Loucy (cell line): ENCODE results near the gene KCNJ15.

Experiments used
- H2AFZ ChIP-seq: fragments of 200-600 bp; sonication (generic); 2 replicates; pipeline ENCODE4 v1.6.0; 2016; ENCODE audit warnings: antibody characterized with exemption, mild to moderate bottlenecking, low read length, moderate library complexity
- H3F3A ChIP-seq: fragments of 200-600 bp; 2 replicates; pipeline ENCODE4 v1.6.0; 2016; ENCODE audit warnings: antibody characterized with exemption, low read depth, mild to moderate bottlenecking
- H3K27me3 ChIP-seq: fragments of 200-600 bp; sonication (generic); 2 replicates; pipeline ENCODE4 v1.6.1; 2014; ENCODE audit warnings: low read length, mild to moderate bottlenecking; ENCODE audit not compliant: insufficient read depth, poor library complexity, severe bottlenecking
- H3K36me3 ChIP-seq: fragments of 200-600 bp; sonication (generic); 2 replicates; pipeline ENCODE4 v1.6.1; 2016; ENCODE audit warnings: low read length; ENCODE audit not compliant: insufficient read depth
- H3K4me1 ChIP-seq: fragments of 200-600 bp; sonication (generic); 2 replicates; pipeline ENCODE4 v1.5.1; 2014; ENCODE audit warnings: low read length, mild to moderate bottlenecking; ENCODE audit not compliant: insufficient read depth, poor library complexity, severe bottlenecking
- H3K4me2 ChIP-seq: fragments of 200-600 bp; sonication (generic); 2 replicates; pipeline ENCODE4 v1.6.0; 2014; ENCODE audit warnings: antibody characterized with exemption, low read length, low read depth, mild to moderate bottlenecking; ENCODE audit not compliant: poor library complexity, severe bottlenecking
- H3K4me3 ChIP-seq: fragments of 200-600 bp; sonication (generic); 2 replicates; pipeline ENCODE4 v1.5.1; 2014; ENCODE audit warnings: low read length, mild to moderate bottlenecking, mixed read lengths; ENCODE audit not compliant: poor library complexity, severe bottlenecking
- H3K79me2 ChIP-seq: fragments of 200-600 bp; sonication (generic); 2 replicates; pipeline ENCODE4 v1.6.1; 2014; ENCODE audit warnings: low read length; ENCODE audit not compliant: insufficient read depth
- H3K9ac ChIP-seq: fragments of 200-600 bp; sonication (generic); 2 replicates; pipeline ENCODE4 v1.6.0; 2014; ENCODE audit warnings: mild to moderate bottlenecking, low read depth, low read length, moderate library complexity; ENCODE audit not compliant: poor library complexity, severe bottlenecking
- H3K9me2 ChIP-seq: fragments of 200-600 bp; sonication (generic); replicated peaks from 2 replicates; pipeline ENCODE4 v1.6.1; 2016; ENCODE audit warnings: low read depth, low read length, mixed read lengths
- H3K9me3 ChIP-seq: fragments of 200-600 bp; sonication (generic); 2 replicates; pipeline ENCODE4 v1.6.1; 2014; ENCODE audit warnings: mild to moderate bottlenecking, antibody characterized with exemption, low read length, low read depth; ENCODE audit not compliant: insufficient read depth
- H4K20me1 ChIP-seq: fragments of 200-600 bp; sonication (generic); 2 replicates; pipeline ENCODE4 v1.6.0; 2014; ENCODE audit warnings: antibody characterized with exemption, low read length, mild to moderate bottlenecking; ENCODE audit not compliant: insufficient read depth, poor library complexity, severe bottlenecking
- CTCF ChIP-seq: fragments of 200-600 bp; sonication (generic); conservative IDR thresholded peaks from 2 replicates; pipeline ENCODE4 v1.5.1; 2014; ENCODE audit warnings: mild to moderate bottlenecking, antibody characterized with exemption, low read length
- EZH2phosphoT487 ChIP-seq: fragments of 200-600 bp; IDR thresholded peaks from 2 replicates; pipeline ENCODE4 v1.6.1; 2018; ENCODE audit warnings: antibody characterized with exemption, mild to moderate bottlenecking, moderate library complexity, borderline replicate concordance

Gene KCNJ15

GRCh38 chr21:38326429-38326828, 69.6 kb downstream of the KCNJ15 start:
- H4K20me1 ChIP-seq: no peaks in the 10 kb centered on the region
- H3K4me3 ChIP-seq: no peak overlapping the region
- H3K9me3 ChIP-seq: no peaks in the 10 kb centered on the region
- H3K36me3 ChIP-seq: no peaks in the 10 kb centered on the region
- no peaks in the 10 kb centered on the region for H3F3A ChIP-seq
- no peak overlapping the region for H2AFZ ChIP-seq
- H3K9ac ChIP-seq: no peak overlapping the region
- no peaks in the 10 kb centered on the region for H3K27me3 ChIP-seq
- no peak for TF ChIP-seq EZH2phosphoT487
- no peak for TF ChIP-seq CTCF
- H3K9me2 ChIP-seq: no peaks in the 10 kb centered on the region
- no peaks in the 10 kb centered on the region for H3K79me2 ChIP-seq
- no peak overlapping the region for H3K4me2 ChIP-seq
- peaks cover 22% of the 10 kb centered on the region for H3K4me1 ChIP-seq

- Histone ChIP-seq H3K27me3 (no peaks in the 10 kb centered on the region), H3K9me3 (no peaks in the 10 kb centered on the region), H3K36me3 (no peaks in the 10 kb centered on the region), H4K20me1 (no peaks in the 10 kb centered on the region), H3K4me3 (no peak overlapping the region), H3F3A (no peaks in the 10 kb centered on the region), H3K79me2 (no peaks in the 10 kb centered on the region), H3K4me2 (no peak overlapping the region), H3K9me2 (no peaks in the 10 kb centered on the region), H2AFZ (no peak overlapping the region), H3K4me1 (peaks cover 22% of the 10 kb centered on the region), H3K9ac (no peak overlapping the region)
- no peak for TF ChIP-seq EZH2phosphoT487
- TF ChIP-seq CTCF: no peak
These were observed 70.1 kb downstream of the KCNJ15 start for GRCh38 chr21:38326899-38327298.

- peaks cover 20% of the 10 kb centered on the region for H3K4me1 ChIP-seq
- TF ChIP-seq CTCF (no peak), EZH2phosphoT487 (no peak)
- H3K4me3 ChIP-seq: no peak overlapping the region
- H3K36me3 ChIP-seq: no peaks in the 10 kb centered on the region
- no peak overlapping the region for H3K9ac ChIP-seq
- no peaks in the 10 kb centered on the region for H3K79me2 ChIP-seq
- H4K20me1 ChIP-seq: no peaks in the 10 kb centered on the region
- no peak overlapping the region for H3K4me2 ChIP-seq
- H3K27me3 ChIP-seq: no peaks in the 10 kb centered on the region
- H3K9me3 ChIP-seq: no peaks in the 10 kb centered on the region
- no peaks in the 10 kb centered on the region for H3K9me2 ChIP-seq
- H2AFZ ChIP-seq: no peak overlapping the region
- no peaks in the 10 kb centered on the region for H3F3A ChIP-seq
These were observed 71.2 kb downstream of the KCNJ15 start for GRCh38 chr21:38327984-38328383.
